Spleen (tissue), 11 donors: ENCODE results near the gene ITPK1. TPM values are rescaled to one million over a fixed set of nuclear protein-coding genes. Genes with fewer than 3 reads are reported as not detected.

Experiments
- DNase-seq: peaks from one replicate; pipeline ENCODE4 v3.0.0-alpha.2; 2020
- H3K27ac ChIP-seq, 8 donors: fragments of 200-600 bp; sonication (generic) in 7 of 8; 1 replicate in 4 of 8; 2 replicates in 4 of 8; pipeline versions ENCODE4 v1.5.0 to v1.8.0; 2016 to 2021; ENCODE audit warnings: inconsistent platforms in 4 of 8, mild to moderate bottlenecking in 4 of 8, moderate library complexity in 1 of 8
- H3K27me3 ChIP-seq, 7 donors: fragments of 200-600 bp; sonication (generic) in 6 of 7; replicated peaks in 1 of 7; 1 replicate in 4 of 7; 2 replicates in 3 of 7; pipeline versions ENCODE4 v1.5.0 to v1.8.0; 2016 to 2021; ENCODE audit warnings: inconsistent platforms in 3 of 7, mild to moderate bottlenecking in 1 of 7
- H3K36me3 ChIP-seq, 6 donors: fragments of 200-600 bp; sonication (generic) in 5 of 6; 1 replicate in 4 of 6; 2 replicates in 2 of 6; pipeline versions ENCODE4 v1.5.0 to v1.8.0; 2016 to 2021; ENCODE audit warnings: inconsistent platforms in 2 of 6
- H3K4me1 ChIP-seq, 6 donors: fragments of 200-600 bp; sonication (generic) in 5 of 6; 1 replicate in 3 of 6; 2 replicates in 3 of 6; pipeline versions ENCODE4 v1.5.0 to v1.8.0; 2016 to 2021; ENCODE audit warnings: inconsistent platforms in 3 of 6
- H3K4me3 ChIP-seq, 8 donors: fragments of 200-600 bp; sonication (generic) in 7 of 8; 1 replicate in 4 of 8; 2 replicates in 4 of 8; pipeline versions ENCODE4 v1.5.0 to v1.8.0; 2016 to 2021; ENCODE audit warnings: inconsistent platforms in 4 of 8, mild to moderate bottlenecking in 4 of 8, moderate library complexity in 2 of 8
- H3K9me3 ChIP-seq, 8 donors: fragments of 200-600 bp; sonication (generic) in 7 of 8; 1 replicate in 4 of 8; 2 replicates in 4 of 8; pipeline versions ENCODE4 v1.5.0 to v1.8.0; 2016 to 2021; ENCODE audit warnings: inconsistent platforms in 4 of 8
- CTCF ChIP-seq, 11 experiments: fragments of 200-600 bp in 7 of 11; fragments of 450-650 bp in 4 of 11; sonication (generic) in 4 of 11; IDR thresholded peaks in 8 of 11; conservative IDR thresholded peaks in 3 of 11; 1 replicate in 7 of 11; 2 replicates in 4 of 11; pipeline versions ENCODE4 v1.4.0 to v1.8.0; 2016 to 2021; ENCODE audit warnings: antibody characterized with exemption in 11 of 11, inconsistent platforms in 4 of 11, mild to moderate bottlenecking in 1 of 11
- POLR2A ChIP-seq, 3 donors: fragments of 450-650 bp; IDR thresholded peaks; one replicate each; pipeline ENCODE4 v1.5.1; 2017; ENCODE audit warnings: antibody characterized with exemption in 3 of 3, mild to moderate bottlenecking in 1 of 3
- POLR2AphosphoS5 ChIP-seq, 3 donors: sonication (generic); formaldehyde crosslinking; IDR thresholded peaks; one replicate each; pipeline ENCODE4 v1.5.1; 2017; ENCODE audit warnings: antibody characterized with exemption in 3 of 3
- WGBS, 5 donors: extraction: QIAGEN DNeasy Blood & Tissue Kit in 3 of 5; methylation state at CpG; one replicate each; pipeline versions ENCODE4 v1.1.5 to v1.1.7; 2013 to 2018; 5-methylcytosine and 5-hydroxymethylcytosine counted together
- intact Hi-C: fragments of 100-400 bp; cut with DNase I; formaldehyde crosslinking; loops from one replicate; pipeline ENCODE4 v1.15.0; 2023; ENCODE audit warnings: low total_unique reads
- polyA plus RNA-seq, 3 donors: library from polyadenylated mRNA; stranded (reverse); fragments of 200-250 nt; gene quantifications; one replicate each; pipeline ENCODE4 v1.2.1, GENCODE V29; 2013
- total RNA-seq, 7 donors: library from RNA; depleted of rRNA in 3 of 7; stranded (reverse); fragments of >200 nt in 3 of 7; fragmentation: NEBNext Ultra II Directional in 4 of 7; extraction: Animal tissue kit (Norgen Biotek cat#: 25700) in 4 of 7; gene quantifications; one replicate each; pipeline versions ENCODE4 v1.1.0 to v1.2.1, GENCODE V29; 2016 to 2021
- donor health status: healthy with polysubstance abuse.
- donor health status: DM: no; HTN: no; CAD: no; lungs with moderate emphysema.
- donor health status: DM: no; HTN: no; CAD: no.
- donor health status: Bipolar disorder and iron deficiency.
- donor health status: healthy.
- donor health status: DM: no; HTN: no; CAD: no.
- donor health status: DM: yes; HTN: yes; CAD: no.

The ITPK1 gene
- total and polyA plus RNA-seq, 10 donors, result 22.9 to 123 (median 68.0) TPM

DNA sequence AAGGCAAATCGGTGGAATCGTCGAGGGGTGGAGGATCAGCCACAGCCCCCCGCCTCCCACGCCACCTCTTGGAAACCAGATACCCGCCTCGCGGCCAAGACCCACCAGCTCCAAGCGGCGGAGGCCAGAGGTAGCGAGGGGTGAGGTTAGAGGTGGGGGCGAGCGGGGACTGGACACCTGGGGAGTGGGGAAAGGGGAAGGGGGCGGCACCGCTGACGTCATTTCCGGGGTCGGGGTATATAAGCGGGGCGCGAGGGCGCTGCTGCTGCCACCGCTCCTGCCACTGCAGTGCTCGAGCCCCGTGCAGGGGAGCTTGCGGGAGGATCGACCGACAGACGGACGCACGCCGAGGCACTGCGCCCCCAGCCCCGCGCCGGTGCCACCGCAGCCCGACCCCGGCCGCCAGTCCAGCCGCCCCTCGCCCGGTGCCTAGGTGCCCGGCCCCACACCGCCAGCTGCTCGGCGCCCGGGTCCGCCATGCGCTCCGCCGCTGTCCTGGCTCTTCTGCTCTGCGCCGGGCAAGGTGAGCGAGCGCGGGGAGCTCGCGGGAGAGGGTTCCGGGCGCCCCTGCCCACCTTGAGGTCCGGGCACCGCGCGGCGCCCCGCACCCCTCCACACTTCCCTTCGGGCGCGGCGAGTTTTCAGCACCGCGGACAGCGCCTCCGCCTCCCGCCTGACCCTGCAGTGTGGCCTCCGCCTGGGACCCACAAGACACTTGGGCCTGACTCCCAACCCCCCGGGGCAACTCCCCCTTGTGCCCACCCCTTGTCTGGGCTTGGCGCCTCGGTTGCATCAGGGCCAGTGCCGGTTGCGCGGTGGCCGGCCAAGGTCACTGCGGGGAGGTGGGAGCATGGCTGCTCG lies 192.6 kb downstream of the ITPK1 start, which contains the start of gene CHGA:
TSS of gene CHGA (plus strand) at position 268 of the 861 bp plus-strand sequence. CDS start at position 478, 210 bp downstream.
- TF ChIP-seq POLR2AphosphoS5 (IDR thresholded peaks at IDR 0.05) (peak in 2 of 3 donors; percentile 14 to 57), POLR2A (IDR thresholded peaks at IDR 0.05) (no peak)
- Histone ChIP-seq H3K9me3 (no peaks in the 10 kb centered on the region), H3K27me3 (peaks cover 0 to 67% (median 19%) of the 10 kb centered on the region in 7 donors), H3K4me3 (peak within 1 kb of the TSS in 1 of 8 donors; percentile 39), H3K36me3 (no peaks in the 10 kb centered on the region), H3K4me1 (peaks cover 0 to 23% (median 5%) of the 10 kb centered on the region in 6 donors), H3K27ac (no peak within 1 kb of the TSS)
- DNase-seq, result no peak
- intact Hi-C loops, result no loop called here
- 7 to 15% (median 11%) methylated on average over 55 to 86 of the region's 86 CpGs for WGBS, 5 donors

- no peak for DNase-seq
- Histone ChIP-seq H3K36me3 (no peaks in the 10 kb centered on the region), H3K27ac (no peak overlapping the region), H3K4me1 (peaks cover 0 to 16% (median 5%) of the 10 kb centered on the region in 6 donors), H3K27me3 (peaks cover 0 to 74% (median 19%) of the 10 kb centered on the region in 7 donors), H3K4me3 (no peak overlapping the region), H3K9me3 (no peaks in the 10 kb centered on the region)
- WGBS, 5 donors, result 49 to 60% (median 52%) methylated on average over 4 of the region's 4 CpGs
- TF ChIP-seq POLR2A (IDR thresholded peaks at IDR 0.05), result no peak
- TF ChIP-seq POLR2AphosphoS5 (IDR thresholded peaks at IDR 0.05), result no peak
- TF ChIP-seq CTCF (IDR thresholded peaks at IDR 0.05 in 8 of 11, conservative IDR thresholded peaks at IDR 0.05 in 3 of 11), result no peak
- intact Hi-C loops, result no loop called here
Measured at GRCh38 chr14:92922155-92922735, 193.5 kb downstream of the ITPK1 start.

DNA sequence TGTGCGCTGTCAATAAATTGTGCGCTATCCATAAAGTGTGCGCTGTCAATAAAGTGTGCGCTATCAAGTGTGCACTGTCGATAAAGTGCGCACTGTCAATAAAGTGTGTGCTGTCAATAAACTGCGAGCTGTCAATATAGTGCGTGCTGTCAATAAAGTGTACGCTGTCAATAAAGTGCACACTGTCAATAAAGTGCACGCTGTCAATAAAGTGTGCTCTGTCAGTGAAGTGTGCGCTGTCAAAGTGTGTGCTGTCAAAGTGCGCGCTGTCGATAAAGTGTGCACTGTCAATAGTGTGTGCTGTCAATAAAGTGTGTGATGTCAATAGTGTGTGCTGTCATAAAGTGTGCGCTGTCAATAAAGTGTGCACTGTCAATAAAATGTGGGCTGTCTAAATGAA lies 195.7 kb downstream of the ITPK1 start:
- intact Hi-C loops, result no loop called here
- H3K4me3 ChIP-seq, result no peak overlapping the region
- DNase-seq, result no peak
- TF ChIP-seq POLR2AphosphoS5 (IDR thresholded peaks at IDR 0.05), result no peak
- TF ChIP-seq CTCF (IDR thresholded peaks at IDR 0.05 in 8 of 11, conservative IDR thresholded peaks at IDR 0.05 in 3 of 11), result no peak
- TF ChIP-seq POLR2A (IDR thresholded peaks at IDR 0.05), result no peak
- no peak overlapping the region for H3K27ac ChIP-seq
- H3K36me3 ChIP-seq, result no peaks in the 10 kb centered on the region
- H3K9me3 ChIP-seq, result no peaks in the 10 kb centered on the region
- WGBS, 5 donors, result 91 to 97% (median 96%) methylated on average over 15 of the region's 15 CpGs
- peaks cover 0 to 16% (median 5%) of the 10 kb centered on the region in 6 donors for H3K4me1 ChIP-seq
- peaks cover 0 to 63% (median 19%) of the 10 kb centered on the region in 7 donors for H3K27me3 ChIP-seq

GRCh38 chr14:92917956-92918355 lies 197.8 kb downstream of the ITPK1 start:
- no peak for DNase-seq
- H3K4me1 ChIP-seq, result peaks cover 0 to 4% (median under 1%) of the 10 kb centered on the region in 6 donors
- no peak overlapping the region for H3K27ac ChIP-seq
- H3K4me3 ChIP-seq, result no peak overlapping the region
- WGBS, 5 donors, result 78 to 83% (median 80%) methylated on average over 7 of the region's 7 CpGs
- H3K27me3 ChIP-seq, result peaks cover 0 to 58% (median 9%) of the 10 kb centered on the region in 7 donors
- TF ChIP-seq CTCF (IDR thresholded peaks at IDR 0.05 in 8 of 11, conservative IDR thresholded peaks at IDR 0.05 in 3 of 11) (no peak), POLR2AphosphoS5 (IDR thresholded peaks at IDR 0.05) (no peak), POLR2A (IDR thresholded peaks at IDR 0.05) (no peak)
- intact Hi-C loops, result no loop called here
- no peaks in the 10 kb centered on the region for H3K36me3 ChIP-seq
- H3K9me3 ChIP-seq, result peaks cover 0 to 2% (median 0%) of the 10 kb centered on the region in 8 donors
